Measurements from ENCODE around the gene TRIM44.

The TRIM44 gene

DNA sequence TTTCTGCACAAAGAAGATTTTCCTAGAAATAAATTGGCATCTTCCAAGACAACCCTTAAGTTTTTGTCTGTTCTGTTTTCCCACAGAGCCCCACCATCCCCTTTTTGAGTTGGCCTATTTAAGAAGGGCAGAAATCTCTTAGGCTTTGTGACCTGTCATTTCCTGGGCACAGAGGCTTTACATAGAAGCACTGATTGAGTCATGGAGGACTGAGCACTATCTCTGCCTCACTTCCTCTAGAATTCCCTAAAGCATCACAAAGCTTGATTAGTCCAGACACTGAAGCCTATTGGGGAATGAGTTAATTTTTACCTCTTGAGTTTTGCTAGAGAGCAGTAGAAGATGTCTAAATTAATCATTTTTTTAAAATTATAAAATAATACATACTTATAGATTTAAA lies 25.4 kb downstream of the TRIM44 start:
- peak; percentile 53 for DNase-seq (ENCODE audit: low read depth)
- TF ChIP-seq CTCF (IDR thresholded peaks at IDR 0.05; ENCODE audit: insufficient read depth, low read depth, low read length, missing control alignments) = no peak
- no peak overlapping the region for H3K4me3 ChIP-seq (ENCODE audit: low read length)

- no peak for TF ChIP-seq CTCF (IDR thresholded peaks at IDR 0.05; ENCODE audit: insufficient read depth, low read depth, low read length, missing control alignments)
- no peak for DNase-seq (ENCODE audit: low read depth)
- no peak overlapping the region for H3K4me3 ChIP-seq (ENCODE audit: low read length)
These were observed 26.8 kb downstream of the TRIM44 start for GRCh38 chr11:35689081-35689996.

DNA sequence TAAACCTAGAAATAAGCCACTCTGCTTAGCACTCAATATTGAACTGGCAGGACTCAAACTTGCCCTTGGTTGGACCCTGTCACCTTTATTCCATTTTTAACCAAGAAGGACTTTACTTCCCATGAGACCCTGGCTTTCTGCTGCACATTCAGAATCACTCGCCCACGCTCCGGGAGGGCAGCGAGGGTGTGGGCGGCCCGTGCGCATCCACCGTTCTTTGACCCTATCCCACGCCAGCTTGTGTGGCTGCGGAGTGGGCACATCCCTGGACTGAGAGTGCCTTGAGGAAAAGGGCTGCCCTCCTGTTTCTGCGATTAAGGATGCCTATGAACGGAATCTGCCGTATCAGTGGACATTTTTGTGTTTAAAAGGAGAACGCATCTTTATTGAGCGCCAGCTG lies 39.6 kb downstream of the TRIM44 start:
- no peak overlapping the region for H3K4me3 ChIP-seq (ENCODE audit: low read length)
- no peak for TF ChIP-seq CTCF (IDR thresholded peaks at IDR 0.05; ENCODE audit: insufficient read depth, low read depth, low read length, missing control alignments)
- DNase-seq (ENCODE audit: low read depth) = no peak

GRCh38 chr11:35709376-35709775 lies 46.8 kb downstream of the TRIM44 start:
- no peak for TF ChIP-seq CTCF (IDR thresholded peaks at IDR 0.05; ENCODE audit: insufficient read depth, low read depth, low read length, missing control alignments)
- no peak overlapping the region for H3K4me3 ChIP-seq (ENCODE audit: low read length)
- DNase-seq (ENCODE audit: low read depth) = no peak

DNA sequence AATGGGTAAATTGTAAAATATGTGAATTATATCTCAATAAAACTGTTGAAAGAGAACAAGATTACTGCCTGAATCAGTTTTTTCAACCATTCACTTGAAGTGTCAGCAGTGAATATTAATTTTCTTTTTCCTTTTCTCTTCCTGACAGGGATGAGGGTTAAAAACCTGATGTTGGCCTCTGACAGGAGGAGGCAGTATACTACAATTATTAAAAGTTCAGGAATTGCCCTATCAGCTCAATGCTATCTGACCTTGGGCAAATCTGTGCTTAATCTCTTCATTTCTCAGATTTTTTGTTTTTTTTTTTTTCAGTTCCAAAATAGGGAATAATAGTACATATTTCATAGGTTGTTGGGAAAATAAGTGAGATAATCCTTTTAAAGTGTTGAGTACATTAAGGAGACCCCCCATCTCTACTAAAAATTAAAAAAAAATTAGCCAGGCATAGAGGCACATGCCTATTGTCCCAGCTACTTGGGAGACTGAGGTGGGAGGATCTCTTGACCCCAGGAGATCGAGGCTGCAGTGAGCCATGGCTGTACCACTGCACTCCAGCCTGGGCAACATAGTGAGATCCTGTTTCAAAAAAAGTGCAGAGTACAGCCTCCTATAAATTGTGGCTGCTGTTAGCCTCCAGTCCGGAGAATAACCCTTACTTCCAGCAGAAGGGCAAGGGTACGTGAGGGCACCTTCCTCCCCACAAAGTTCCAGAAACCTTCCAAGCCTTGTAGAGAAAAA lies 48.8 kb downstream of the TRIM44 start:
- TF ChIP-seq CTCF (IDR thresholded peaks at IDR 0.05; ENCODE audit: insufficient read depth, low read depth, low read length, missing control alignments) = peak; percentile 30
- peak; percentile 9 for DNase-seq (ENCODE audit: low read depth)
- no peak overlapping the region for H3K4me3 ChIP-seq (ENCODE audit: low read length)

DNA sequence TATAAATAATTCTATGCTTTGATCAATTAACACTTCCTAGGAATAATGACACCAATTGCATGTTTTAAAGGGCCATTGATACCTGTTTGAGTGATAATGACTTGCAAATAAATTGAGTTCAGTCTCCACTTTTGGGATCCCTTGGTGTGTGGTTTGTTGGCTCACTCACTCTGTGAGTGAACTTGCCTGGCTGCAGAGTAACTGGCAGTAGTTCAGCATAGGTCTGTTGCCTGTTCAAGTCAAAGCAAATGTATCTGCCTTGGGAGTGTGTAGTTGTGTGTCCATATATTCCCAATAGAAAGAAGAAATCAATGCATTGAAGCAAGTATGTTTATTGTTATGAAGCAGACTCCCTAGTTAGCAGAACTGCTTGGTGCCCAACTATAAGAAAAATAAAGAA lies 49.3 kb downstream of the TRIM44 start:
- DNase-seq (ENCODE audit: low read depth) = no peak
- H3K4me3 ChIP-seq (ENCODE audit: low read length) = no peak overlapping the region
- no peak for TF ChIP-seq CTCF (IDR thresholded peaks at IDR 0.05; ENCODE audit: insufficient read depth, low read depth, low read length, missing control alignments)
